ENCODE measurements around the gene PRDX5. TPM values are rescaled to one million over a fixed set of nuclear protein-coding genes. Genes with fewer than 3 reads are reported as not detected.

PRDX5 gene
- total and polyA plus RNA-seq, 9 of the 15 experiments (the other 6 are each of a cell fraction or from before 2014, with no cell fraction given) = 40.8 to 327 (median 204) TPM

GRCh38 chr11:64285885-64286800, 31.8 kb upstream of the PRDX5 start:
- WGBS (ENCODE audit: insufficient coverage, low coverage, missing lambda C conversion rate) = 67% methylated on average over 13 of the region's 40 CpGs
- intact Hi-C loops (cut with micrococcal nuclease) = no loop called here
- no peak for DNase-seq (ENCODE audit: extremely low read depth in 1 of 4, low spot score in 3 of 4)
- peaks cover 4% of the 10 kb centered on the region; the same call in 1 of the 3 replicates for H3K36me3 ChIP-seq (ENCODE audit: control insufficient read depth, insufficient read depth, low read length)
- ATAC-seq = no peak
- CTCF ChIA-PET (ENCODE audit: low intra/inter-chr PET ratio) = no interaction called here
- H2AFZ ChIP-seq (ENCODE audit: low read depth, low read length) = peak overlapping the region; percentile 93; the same call in 1 of the 2 replicates
- no TSS peak for BruUV-seq (replicated peaks)
- H3K9ac ChIP-seq (ENCODE audit: insufficient read depth in 1 of 2, low read depth in 2 of 2, low read length in 2 of 2) = peak overlapping the region; percentile 50 to 93; a peak in 3 of 4 replicates
- no peaks in the 10 kb centered on the region for H3K9me1 ChIP-seq (ENCODE audit: control insufficient read depth, insufficient read depth, low read length)
- peaks cover 12% of the 10 kb centered on the region; the same call in 1 of the 3 replicates for H3K79me2 ChIP-seq (ENCODE audit: control insufficient read depth, insufficient read depth, low read length)
- in situ Hi-C loops (cut with MboI) = no loop called here
- no peaks in the 10 kb centered on the region for H3K9me3 ChIP-seq (replicated peaks; ENCODE audit: control insufficient read depth, insufficient read depth, low read depth, low read length)
- H3K27ac ChIP-seq (ENCODE audit: extremely low read depth, low read depth, low read length) = peak overlapping the region; percentile 27
- no peaks in the 10 kb centered on the region for H4K20me1 ChIP-seq (replicated peaks; ENCODE audit: control insufficient read depth, insufficient read depth, low read length)
- H3K4me2 ChIP-seq (ENCODE audit: insufficient read depth, low read length) = peak overlapping the region; percentile 80
- POLR2A ChIA-PET = interaction anchor here (0.6 to 5.1 kb wide), 3 partner anchors 8 to 16 kb away, joined by 3 to 54 read pairs (median 6); no protein-coding TSS in a partner anchor
- peaks cover 0 to under 1% of the 10 kb centered on the region in 2 experiments; a peak in 1 of 5 replicates for H3K27me3 ChIP-seq (ENCODE audit: control insufficient read depth in 2 of 2, insufficient read depth in 2 of 2, low read length in 2 of 2)
- peak overlapping the region; percentile 91 for H3K4me3 ChIP-seq
- H3K4me1 ChIP-seq (replicated peaks in 1 of 2; ENCODE audit: control insufficient read depth in 2 of 2, insufficient read depth in 2 of 2, low read length in 2 of 2) = peaks cover 7 to 47% of the 10 kb centered on the region in 2 experiments; a peak in 4 of 5 replicates
- no peak for FAIRE-seq
- TF ChIP-seq, protein P1, sequence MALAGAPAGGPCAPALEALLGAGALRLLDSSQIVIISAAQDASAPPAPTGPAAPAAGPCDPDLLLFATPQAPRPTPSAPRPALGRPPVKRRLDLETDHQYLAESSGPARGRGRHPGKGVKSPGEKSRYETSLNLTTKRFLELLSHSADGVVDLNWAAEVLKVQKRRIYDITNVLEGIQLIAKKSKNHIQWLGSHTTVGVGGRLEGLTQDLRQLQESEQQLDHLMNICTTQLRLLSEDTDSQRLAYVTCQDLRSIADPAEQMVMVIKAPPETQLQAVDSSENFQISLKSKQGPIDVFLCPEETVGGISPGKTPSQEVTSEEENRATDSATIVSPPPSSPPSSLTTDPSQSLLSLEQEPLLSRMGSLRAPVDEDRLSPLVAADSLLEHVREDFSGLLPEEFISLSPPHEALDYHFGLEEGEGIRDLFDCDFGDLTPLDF (CRISPR knock-in tag; IDR thresholded peaks at IDR 0.05) = no peak
- TF ChIP-seq CREM (IDR thresholded peaks at IDR 0.05; ENCODE audit: low read depth) (0 out of 2 replicates have a peak, but pooled peaks have one; percentile 0), RBM15 (IDR thresholded peaks at IDR 0.05; ENCODE audit: insufficient read depth, low read length) (no peak), POLR3A (IDR thresholded peaks at IDR 0.05; ENCODE audit: borderline replicate concordance, extremely low read depth, insufficient read depth, insufficient read length) (no peak), NR3C1 (CRISPR knock-in tag; IDR thresholded peaks at IDR 0.05) (0 out of 2 replicates have a peak, but pooled peaks have one; percentile 18), HCFC1 (IDR thresholded peaks at IDR 0.05; ENCODE audit: low read depth, low read length) (no peak), ZBTB7A (IDR thresholded peaks at IDR 0.05; ENCODE audit: borderline replicate concordance, control insufficient read depth, low read depth, low read length) (0 out of 2 replicates have a peak, but pooled peaks have one; percentile 47), SMAD3 (CRISPR knock-in tag; conservative IDR thresholded peaks at IDR 0.05) (no peak), POLR2G (IDR thresholded peaks at IDR 0.05; ENCODE audit: low read depth, low read length) (0 out of 2 replicates have a peak, but pooled peaks have one; percentile 26), HNRNPLL (IDR thresholded peaks at IDR 0.05; ENCODE audit: low read depth, low read length, poor library complexity, severe bottlenecking) (peak; percentile 89)
- TF ChIP-seq, protein P2, sequence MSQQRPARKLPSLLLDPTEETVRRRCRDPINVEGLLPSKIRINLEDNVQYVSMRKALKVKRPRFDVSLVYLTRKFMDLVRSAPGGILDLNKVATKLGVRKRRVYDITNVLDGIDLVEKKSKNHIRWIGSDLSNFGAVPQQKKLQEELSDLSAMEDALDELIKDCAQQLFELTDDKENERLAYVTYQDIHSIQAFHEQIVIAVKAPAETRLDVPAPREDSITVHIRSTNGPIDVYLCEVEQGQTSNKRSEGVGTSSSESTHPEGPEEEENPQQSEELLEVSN (IDR thresholded peaks at IDR 0.05; ENCODE audit: borderline replicate concordance in 1 of 2, extremely low read depth in 1 of 2, insufficient read depth in 1 of 2, insufficient read length in 1 of 2, low read depth in 1 of 2, low read length in 1 of 2, poor library complexity in 1 of 2, severe bottlenecking in 1 of 2) = peak in 1 of 2 experiments; percentile 1
- TF ChIP-seq, protein P3, sequence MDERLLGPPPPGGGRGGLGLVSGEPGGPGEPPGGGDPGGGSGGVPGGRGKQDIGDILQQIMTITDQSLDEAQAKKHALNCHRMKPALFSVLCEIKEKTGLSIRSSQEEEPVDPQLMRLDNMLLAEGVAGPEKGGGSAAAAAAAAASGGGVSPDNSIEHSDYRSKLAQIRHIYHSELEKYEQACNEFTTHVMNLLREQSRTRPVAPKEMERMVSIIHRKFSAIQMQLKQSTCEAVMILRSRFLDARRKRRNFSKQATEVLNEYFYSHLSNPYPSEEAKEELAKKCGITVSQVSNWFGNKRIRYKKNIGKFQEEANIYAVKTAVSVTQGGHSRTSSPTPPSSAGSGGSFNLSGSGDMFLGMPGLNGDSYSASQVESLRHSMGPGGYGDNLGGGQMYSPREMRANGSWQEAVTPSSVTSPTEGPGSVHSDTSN (CRISPR knock-in tag; IDR thresholded peaks at IDR 0.05; ENCODE audit: low read depth) = 0 out of 2 replicates have a peak, but pooled peaks have one; percentile 0
- TF ChIP-seq, protein P3 (tag; conservative IDR thresholded peaks at IDR 0.05; ENCODE audit: low read depth) = no peak
